HepG2 (cell line): ENCODE measurements around the gene GRM4. TPM values are rescaled to one million over a fixed set of nuclear protein-coding genes. Genes with fewer than 3 reads are reported as not detected.
A peak's percentile ranks its signal among the peaks of the same experiment; 100 is the strongest.

Source experiments
- AGO2 ChIP-seq: fragments of 200-400 bp; formaldehyde crosslinking; optimal IDR thresholded peaks from 2 replicates; pipeline ENCODE3; 2017; ENCODE audit warnings: mild to moderate bottlenecking, low read depth, low read length, moderate library complexity
- FOSL1 ChIP-seq: sonication (generic); formaldehyde crosslinking; IDR thresholded peaks from 2 replicates; pipeline ENCODE4 v1.9.0; 2021; ENCODE audit warnings: missing genetic modification reagents, borderline replicate concordance
- IKZF4 ChIP-seq: sonication (generic); formaldehyde crosslinking; IDR thresholded peaks from 2 replicates; pipeline ENCODE4 v1.5.1; 2020; ENCODE audit warnings: borderline replicate concordance, mild to moderate bottlenecking, low read depth, missing genetic modification reagents; ENCODE audit errors: not compliant biosample characterization
- KLF15 ChIP-seq: sonication (generic); formaldehyde crosslinking; IDR thresholded peaks from 2 replicates; pipeline ENCODE4 v1.8.1; 2023; ENCODE audit warnings: borderline replicate concordance, mild to moderate bottlenecking, inconsistent platforms, missing genetic modification reagents, mixed read lengths
- KLF9 ChIP-seq: IDR thresholded peaks from 2 replicates; pipeline ENCODE4 v1.6.1; 2016; ENCODE audit warnings: low read depth
- NCOA1 ChIP-seq: sonication (generic); formaldehyde crosslinking; IDR thresholded peaks from 2 replicates; pipeline ENCODE4 v1.9.0; 2021; ENCODE audit warnings: missing genetic modification reagents
- POGZ ChIP-seq: sonication (generic); formaldehyde crosslinking; IDR thresholded peaks from 2 replicates; pipeline ENCODE4 v1.4.0; 2020; ENCODE audit warnings: mild to moderate bottlenecking, missing genetic modification reagents
- POLR2G ChIP-seq: fragments of 200-400 bp; formaldehyde crosslinking; IDR thresholded peaks from 2 replicates; pipeline ENCODE4 v1.6.1; 2018; ENCODE audit warnings: mild to moderate bottlenecking, low read depth, low read length, moderate library complexity
- PRMT3 ChIP-seq: sonication (generic); formaldehyde crosslinking; IDR thresholded peaks from 2 replicates; pipeline ENCODE4 v1.8.1; 2022; ENCODE audit warnings: low read depth, mild to moderate bottlenecking, moderate library complexity, missing genetic modification reagents, borderline replicate concordance
- RFX3 ChIP-seq: IDR thresholded peaks from 2 replicates; pipeline ENCODE4 v1.6.1; 2016; ENCODE audit warnings: missing biosample characterization, missing genetic modification reagents
- TBL1XR1 ChIP-seq: fragments of 150-350 bp; IDR thresholded peaks from 2 replicates; pipeline ENCODE4 v1.6.1; 2014; ENCODE audit warnings: borderline replicate concordance, low read length; ENCODE audit not compliant: partially characterized antibody
- TEAD2 ChIP-seq: sonication (generic); formaldehyde crosslinking; IDR thresholded peaks from 2 replicates; pipeline ENCODE4 v1.9.0; 2021; ENCODE audit warnings: missing genetic modification reagents
- TGIF2 ChIP-seq: IDR thresholded peaks from 2 replicates; pipeline ENCODE4 v1.6.1; 2016; ENCODE audit warnings: control low read depth, missing compliant biosample characterization
- ZBTB2 ChIP-seq: sonication (generic); formaldehyde crosslinking; IDR thresholded peaks from 2 replicates; pipeline ENCODE4 v1.8.0; 2022; ENCODE audit warnings: low read depth, missing genetic modification reagents
- ZHX2 ChIP-seq, 2 experiments: sonication (generic) in 1 of 2; formaldehyde crosslinking in 1 of 2; IDR thresholded peaks; 2 replicates each; pipeline versions ENCODE4 v1.6.1 to v1.9.0; 2014 to 2022; ENCODE audit warnings: antibody characterized with exemption in 1 of 2, borderline replicate concordance in 1 of 2, inconsistent platforms in 1 of 2, low read depth in 1 of 2, missing genetic modification reagents in 1 of 2
- ZNF101 ChIP-seq: sonication (generic); formaldehyde crosslinking; IDR thresholded peaks from 2 replicates; pipeline ENCODE4 v1.4.0; 2020; ENCODE audit warnings: mild to moderate bottlenecking, low read depth, missing genetic modification reagents, borderline replicate concordance
- ZNF251 ChIP-seq: sonication (generic); formaldehyde crosslinking; IDR thresholded peaks from 2 replicates; pipeline ENCODE4 v1.9.0; 2021; ENCODE audit warnings: mild to moderate bottlenecking, missing genetic modification reagents
- ZNF430 ChIP-seq: sonication (generic); formaldehyde crosslinking; IDR thresholded peaks from 2 replicates; pipeline ENCODE4 v1.9.0; 2021; ENCODE audit warnings: mild to moderate bottlenecking, missing genetic modification reagents
- ZNF776 ChIP-seq: sonication (generic); formaldehyde crosslinking; IDR thresholded peaks from 2 replicates; pipeline ENCODE4 v1.4.0; 2020; ENCODE audit warnings: mild to moderate bottlenecking, missing genetic modification reagents
- ZNF792 ChIP-seq: IDR thresholded peaks from 2 replicates; pipeline ENCODE4 v1.6.1; 2016
- ZSCAN25 ChIP-seq: sonication (generic); formaldehyde crosslinking; IDR thresholded peaks from 2 replicates; pipeline ENCODE4 v1.8.0; 2022; ENCODE audit warnings: mild to moderate bottlenecking, missing genetic modification reagents
- ZUFSP ChIP-seq: sonication (generic); formaldehyde crosslinking; IDR thresholded peaks from 2 replicates; pipeline ENCODE4 v1.9.0; 2021; ENCODE audit warnings: missing genetic modification reagents, mild to moderate bottlenecking, borderline replicate concordance
- polyA plus RNA-seq, 8 experiments: library from polyadenylated mRNA; depleted of rRNA in 3 of 8; stranded (reverse) in 7 of 8; unstranded in 1 of 8; fragments of >200 nt; fragmentation: Illumina TruSeq in 4 of 8; extraction: Trizol in 4 of 8; gene quantifications; 2 replicates each; pipeline versions ENCODE4 v1.2.1 to v1.2.3, GENCODE V29; 2011 to 2016; ENCODE audit warnings: low read depth in 4 of 8, missing spikeins in 1 of 8, mixed read lengths in 1 of 8; ENCODE audit not compliant: insufficient read depth in 1 of 8
- total RNA-seq, 5 experiments: library from RNA; depleted of rRNA; stranded (reverse); fragments of >200 nt; fragmentation: Illumina TruSeq; extraction: Trizol; gene quantifications; 2 replicates each; pipeline ENCODE4 v1.2.3, GENCODE V29; 2016; ENCODE audit warnings: low read depth in 1 of 5

The GRM4 gene
- total and polyA plus RNA-seq, 2 of the 13 experiments (the other 11 are each of a cell fraction or from before 2014, with no cell fraction given) = not detected

GRCh38 chr6:34115403-34115795 is 30.5 kb downstream of the GRM4 start (continued):
- TF ChIP-seq ZUFSP (no peak), IKZF4 (CRISPR knock-in tag) (no peak), AGO2 (no peak), ZNF792 (CRISPR knock-in tag) (peak; percentile 76; the same call in 1 of the 2 replicates), ZNF430 (CRISPR knock-in tag) (peak; percentile 74; the same call in 1 of the 2 replicates), TBL1XR1 (no peak), FOSL1 (no peak), POLR2G (no peak), POGZ (no peak), KLF15 (CRISPR knock-in tag) (peak; percentile 43; the same call in 1 of the 2 replicates), ZNF251 (CRISPR knock-in tag) (no peak), ZNF776 (CRISPR knock-in tag) (no peak), PRMT3 (CRISPR knock-in tag) (no peak), KLF9 (no peak), ZSCAN25 (CRISPR knock-in tag) (no peak), ZBTB2 (CRISPR knock-in tag) (no peak), ZNF101 (CRISPR knock-in tag) (no peak), RFX3 (CRISPR knock-in tag) (peak; percentile 22; the same call in 1 of the 2 replicates), ZHX2 (IDR thresholded peaks at IDR 0.05; ENCODE audit: low read depth) (no peak), ZHX2 (CRISPR knock-in tag; IDR thresholded peaks at IDR 0.05; ENCODE audit: borderline replicate concordance) (no peak), NCOA1 (CRISPR knock-in tag) (no peak), TGIF2 (peak; percentile 70; the same call in 1 of the 2 replicates), TEAD2 (CRISPR knock-in tag) (peak; percentile 93)
